A549 (cell line): ENCODE measurements around the gene ICAM2.

Experiments used
- MAX ChIP-seq: IDR thresholded peaks from 2 replicates; pipeline ENCODE4 v1.6.1; 2012
- MYC ChIP-seq: IDR thresholded peaks from 2 replicates; pipeline ENCODE4 v1.6.1; 2012; ENCODE audit warnings: mild to moderate bottlenecking, inconsistent platforms, low read length, improper control_type of control experiment, borderline replicate concordance

GRCh38 chr17:64009571-64010402 is 10.6 kb downstream of the ICAM2 start:
- TF ChIP-seq MYC (no peak), MAX (no peak)
